HL-60 (cell line): Measurements from ENCODE around the gene BRIP1.

Experiments
- DNase-seq, 2 experiments: peaks; one replicate each; pipeline ENCODE4 v3.0.0-alpha.2; 2010 to 2020; ENCODE audit warnings: low read depth in 1 of 2, low spot score in 1 of 2
- H3K27ac ChIP-seq: fragments of 250-450 bp; sonication (Bioruptor Pico); replicated peaks from 2 replicates; pipeline ENCODE4 v1.5.1; 2020; ENCODE audit warnings: mild to moderate bottlenecking, moderate library complexity
- H3K27me3 ChIP-seq: fragments of 250-450 bp; sonication (Bioruptor Pico); 2 replicates; pipeline ENCODE4 v1.5.1; 2021; ENCODE audit warnings: mild to moderate bottlenecking, moderate library complexity; ENCODE audit not compliant: insufficient read depth, poor library complexity, severe bottlenecking
- H3K4me3 ChIP-seq: replicated peaks from 2 replicates; pipeline ENCODE4 v1.5.1; 2011; ENCODE audit warnings: mild to moderate bottlenecking, control low read depth, low read length; ENCODE audit not compliant: insufficient read depth
- GABPA ChIP-seq: IDR thresholded peaks from 2 replicates; pipeline ENCODE4 v1.6.1; 2012; ENCODE audit warnings: low read depth
- POLR2AphosphoS5 ChIP-seq: IDR thresholded peaks from 2 replicates; pipeline ENCODE4 v1.6.1; 2012; ENCODE audit warnings: low read depth
- REST ChIP-seq: IDR thresholded peaks from 2 replicates; pipeline ENCODE4 v1.6.1; 2012; ENCODE audit warnings: low read depth; ENCODE audit not compliant: insufficient replicate concordance
- SPI1 ChIP-seq: IDR thresholded peaks from 2 replicates; pipeline ENCODE4 v1.6.1; 2012; ENCODE audit warnings: low read depth, mild to moderate bottlenecking, borderline replicate concordance
- TF ChIP-seq, protein P1 (sequence below): IDR thresholded peaks from one replicate; pipeline ENCODE4 v1.5.1; 2011; ENCODE audit warnings: low read length, control low read depth, inconsistent platforms; ENCODE audit not compliant: insufficient read depth

The BRIP1 gene

GRCh38 chr17:61843435-61843834 lies 19.9 kb downstream of the BRIP1 start:
- TF ChIP-seq, protein P1, sequence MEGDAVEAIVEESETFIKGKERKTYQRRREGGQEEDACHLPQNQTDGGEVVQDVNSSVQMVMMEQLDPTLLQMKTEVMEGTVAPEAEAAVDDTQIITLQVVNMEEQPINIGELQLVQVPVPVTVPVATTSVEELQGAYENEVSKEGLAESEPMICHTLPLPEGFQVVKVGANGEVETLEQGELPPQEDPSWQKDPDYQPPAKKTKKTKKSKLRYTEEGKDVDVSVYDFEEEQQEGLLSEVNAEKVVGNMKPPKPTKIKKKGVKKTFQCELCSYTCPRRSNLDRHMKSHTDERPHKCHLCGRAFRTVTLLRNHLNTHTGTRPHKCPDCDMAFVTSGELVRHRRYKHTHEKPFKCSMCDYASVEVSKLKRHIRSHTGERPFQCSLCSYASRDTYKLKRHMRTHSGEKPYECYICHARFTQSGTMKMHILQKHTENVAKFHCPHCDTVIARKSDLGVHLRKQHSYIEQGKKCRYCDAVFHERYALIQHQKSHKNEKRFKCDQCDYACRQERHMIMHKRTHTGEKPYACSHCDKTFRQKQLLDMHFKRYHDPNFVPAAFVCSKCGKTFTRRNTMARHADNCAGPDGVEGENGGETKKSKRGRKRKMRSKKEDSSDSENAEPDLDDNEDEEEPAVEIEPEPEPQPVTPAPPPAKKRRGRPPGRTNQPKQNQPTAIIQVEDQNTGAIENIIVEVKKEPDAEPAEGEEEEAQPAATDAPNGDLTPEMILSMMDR = no peak
- TF ChIP-seq SPI1 = no peak
- TF ChIP-seq REST = no peak
- no peak for TF ChIP-seq GABPA
- no peak for TF ChIP-seq POLR2AphosphoS5
- Histone ChIP-seq H3K4me3 (no peak overlapping the region), H3K27me3 (no peaks in the 10 kb centered on the region), H3K27ac (no peak overlapping the region)
- DNase-seq = no peak

GRCh38 chr17:61842899-61843298 lies 20.4 kb downstream of the BRIP1 start:
- no peak for DNase-seq
- H3K27ac ChIP-seq = no peak overlapping the region
- H3K27me3 ChIP-seq = no peaks in the 10 kb centered on the region
- TF ChIP-seq SPI1 (no peak), GABPA (no peak), POLR2AphosphoS5 (no peak), REST (no peak)
- TF ChIP-seq, protein P1 = no peak
- no peak overlapping the region for H3K4me3 ChIP-seq

DNA sequence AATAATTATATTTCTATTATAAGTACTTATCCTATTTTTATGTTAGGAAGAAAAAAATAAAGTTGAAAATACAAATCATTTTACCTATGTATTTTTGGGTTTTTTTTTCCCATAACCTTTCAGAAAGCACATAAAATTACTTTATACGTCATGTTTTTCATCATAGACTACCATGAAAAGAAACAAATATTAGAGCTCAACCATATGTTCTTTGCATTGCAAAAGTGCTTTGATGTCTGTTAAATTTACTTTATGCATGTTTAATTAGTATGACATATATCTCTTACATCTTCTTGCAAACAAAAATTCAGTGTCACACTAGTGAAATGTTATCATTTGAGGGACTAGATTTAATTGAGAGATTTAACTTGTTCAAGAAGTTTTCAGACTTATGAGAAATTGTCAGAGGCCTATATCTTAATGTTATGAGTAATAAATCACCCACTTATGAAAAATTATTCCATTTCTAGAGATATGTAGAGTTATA lies 24.0 kb downstream of the BRIP1 start:
- no peak overlapping the region for H3K27ac ChIP-seq
- H3K27me3 ChIP-seq = no peaks in the 10 kb centered on the region
- no peak overlapping the region for H3K4me3 ChIP-seq
- TF ChIP-seq REST (no peak), POLR2AphosphoS5 (no peak), SPI1 (no peak)
- DNase-seq = no peak
